LNCaP clone FGC (cell line): ENCODE results near the gene DMC1.

Experiments
- DNase-seq: peaks from one replicate; pipeline ENCODE4 v3.0.0-alpha.2; 2011; ENCODE audit warnings: low read depth
- H3K4me3 ChIP-seq: 2 replicates; pipeline ENCODE4 v1.5.1; 2011; ENCODE audit warnings: mild to moderate bottlenecking, low read depth, low read length, control low read depth
- CTCF ChIP-seq: IDR thresholded peaks from 2 replicates; pipeline ENCODE4 v1.5.1; 2012; ENCODE audit warnings: mild to moderate bottlenecking; ENCODE audit not compliant: control insufficient read depth, insufficient read depth; ENCODE audit errors: extremely low read depth

The DMC1 gene

GRCh38 chr22:38531251-38531938 lies 38.6 kb downstream of the DMC1 start:
- no peak for DNase-seq
- no peak for TF ChIP-seq CTCF
- H3K4me3 ChIP-seq = no peak overlapping the region

DNA sequence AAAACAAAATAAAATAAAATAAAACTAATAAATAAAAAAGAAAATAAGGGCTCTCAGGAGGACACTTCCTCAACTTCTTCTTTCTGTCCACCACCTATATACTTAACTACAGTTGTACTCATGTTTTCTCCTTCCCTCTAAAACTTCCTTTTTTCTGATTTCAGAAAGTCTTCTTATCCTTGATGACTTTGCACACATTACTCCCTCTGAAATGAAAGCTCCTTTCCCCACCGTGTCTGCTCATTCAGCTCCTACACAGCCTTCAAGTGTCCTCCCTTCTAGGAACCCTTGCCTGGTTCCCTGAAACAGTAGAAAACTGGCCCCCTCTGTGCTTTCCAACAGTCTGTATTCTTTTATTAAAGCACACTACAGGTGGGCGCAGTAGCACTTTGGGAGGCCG lies 45.6 kb downstream of the DMC1 start:
- no peak overlapping the region for H3K4me3 ChIP-seq
- DNase-seq = no peak
- TF ChIP-seq CTCF = no peak

- no peak overlapping the region for H3K4me3 ChIP-seq
- no peak for TF ChIP-seq CTCF
- no peak for DNase-seq
Measured at GRCh38 chr22:38523479-38523878, 46.5 kb downstream of the DMC1 start.

DNA sequence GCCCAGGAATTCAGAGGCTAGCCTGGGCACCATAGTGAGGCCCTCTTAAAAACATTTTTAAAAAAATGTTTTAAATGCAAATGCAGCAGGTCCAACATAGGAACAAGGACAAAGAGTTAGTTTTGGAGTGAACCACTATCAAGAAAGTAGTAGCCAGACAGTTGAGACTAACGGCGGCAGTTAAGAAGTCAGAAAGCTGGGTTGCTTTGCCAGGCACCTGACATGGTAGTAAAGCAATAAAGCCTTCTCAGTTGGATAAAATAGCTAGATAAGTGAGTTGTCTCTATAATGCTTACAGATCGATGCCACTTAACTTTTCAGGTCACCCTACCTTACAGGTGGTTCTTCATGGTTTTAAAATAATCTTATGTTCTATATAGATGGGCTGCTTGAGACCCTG lies 47.0 kb downstream of the DMC1 start:
- no peak overlapping the region for H3K4me3 ChIP-seq
- no peak for TF ChIP-seq CTCF
- DNase-seq = no peak

DNA sequence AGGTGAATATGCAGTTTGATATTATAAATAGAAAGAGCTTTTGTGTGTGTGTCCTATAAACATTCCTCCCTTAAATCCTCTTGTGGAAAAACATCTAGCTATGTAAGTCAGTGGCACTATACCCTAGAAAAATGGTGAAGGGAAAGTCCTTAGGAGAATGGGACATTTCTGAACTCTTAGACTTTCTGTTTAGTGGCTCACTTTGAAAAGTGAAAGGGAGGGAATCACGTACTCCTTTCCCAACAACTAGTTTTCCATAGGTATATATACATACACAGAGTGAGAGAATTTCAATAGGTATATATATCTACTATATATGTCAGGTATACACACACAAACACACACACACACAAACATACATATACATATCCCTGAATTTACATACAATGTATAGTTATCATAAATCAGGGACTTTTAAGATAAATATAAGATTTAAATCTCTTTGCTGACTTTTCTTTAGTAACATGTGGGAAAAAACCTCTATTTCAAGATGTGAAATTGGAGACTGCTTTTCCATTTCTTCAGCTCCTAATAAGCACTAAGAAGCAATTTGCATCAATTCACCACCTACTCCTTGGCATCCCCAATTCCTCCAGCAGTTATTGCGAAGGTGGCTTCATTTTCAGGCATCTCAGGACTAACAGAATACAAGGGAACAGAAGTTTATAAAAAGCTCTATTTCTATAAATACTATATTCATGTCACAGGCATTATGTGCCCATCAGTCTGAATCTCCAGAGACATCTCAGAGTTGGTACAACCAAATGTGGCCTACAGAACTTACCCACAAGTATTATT lies 50.3 kb downstream of the DMC1 start:
- DNase-seq = no peak
- TF ChIP-seq CTCF = no peak
- H3K4me3 ChIP-seq = no peak overlapping the region

DNA sequence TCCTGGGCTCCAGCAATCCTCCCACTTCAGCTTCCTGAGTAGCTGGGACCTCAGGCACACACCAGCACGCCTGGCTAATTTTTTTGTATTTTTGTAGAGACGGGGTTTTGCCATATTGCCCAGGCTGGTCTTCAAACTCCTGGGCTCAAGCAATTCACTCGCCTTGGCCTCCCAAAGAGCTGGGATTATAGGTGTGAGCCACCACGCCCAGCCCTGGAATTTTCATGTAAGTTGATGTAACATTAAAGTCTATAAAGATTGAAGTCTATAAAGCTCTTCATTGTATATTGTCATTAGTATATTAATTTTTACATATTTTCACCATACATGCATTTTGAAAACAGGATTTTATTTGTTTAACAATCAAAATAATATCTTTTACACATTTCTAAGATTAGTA lies 51.4 kb downstream of the DMC1 start:
- DNase-seq = no peak
- H3K4me3 ChIP-seq = no peak overlapping the region
- no peak for TF ChIP-seq CTCF
